Spleen (tissue), 7 donors: ENCODE measurements around the gene DAZAP1.

ENCODE experiments used
- POLR2A ChIP-seq, 3 donors: fragments of 450-650 bp; IDR thresholded peaks; one replicate each; pipeline ENCODE4 v1.5.1; 2017; ENCODE audit warnings: antibody characterized with exemption in 3 of 3, mild to moderate bottlenecking in 1 of 3
- POLR2AphosphoS5 ChIP-seq, 3 donors: sonication (generic); formaldehyde crosslinking; IDR thresholded peaks; one replicate each; pipeline ENCODE4 v1.5.1; 2017; ENCODE audit warnings: antibody characterized with exemption in 3 of 3
- TF ChIP-seq, protein P1 (sequence below), 11 experiments: fragments of 200-600 bp in 7 of 11; fragments of 450-650 bp in 4 of 11; sonication (generic) in 4 of 11; IDR thresholded peaks in 8 of 11; conservative IDR thresholded peaks in 3 of 11; 1 replicate in 7 of 11; 2 replicates in 4 of 11; pipeline versions ENCODE4 v1.4.0 to v1.8.0; 2016 to 2021; ENCODE audit warnings: antibody characterized with exemption in 11 of 11, inconsistent platforms in 4 of 11, mild to moderate bottlenecking in 1 of 11
- donor health status: DM: no; HTN: no; CAD: no; lungs with moderate emphysema.
- donor health status: DM: no; HTN: no; CAD: no.
- donor health status: DM: no; HTN: no; CAD: no.

DNA sequence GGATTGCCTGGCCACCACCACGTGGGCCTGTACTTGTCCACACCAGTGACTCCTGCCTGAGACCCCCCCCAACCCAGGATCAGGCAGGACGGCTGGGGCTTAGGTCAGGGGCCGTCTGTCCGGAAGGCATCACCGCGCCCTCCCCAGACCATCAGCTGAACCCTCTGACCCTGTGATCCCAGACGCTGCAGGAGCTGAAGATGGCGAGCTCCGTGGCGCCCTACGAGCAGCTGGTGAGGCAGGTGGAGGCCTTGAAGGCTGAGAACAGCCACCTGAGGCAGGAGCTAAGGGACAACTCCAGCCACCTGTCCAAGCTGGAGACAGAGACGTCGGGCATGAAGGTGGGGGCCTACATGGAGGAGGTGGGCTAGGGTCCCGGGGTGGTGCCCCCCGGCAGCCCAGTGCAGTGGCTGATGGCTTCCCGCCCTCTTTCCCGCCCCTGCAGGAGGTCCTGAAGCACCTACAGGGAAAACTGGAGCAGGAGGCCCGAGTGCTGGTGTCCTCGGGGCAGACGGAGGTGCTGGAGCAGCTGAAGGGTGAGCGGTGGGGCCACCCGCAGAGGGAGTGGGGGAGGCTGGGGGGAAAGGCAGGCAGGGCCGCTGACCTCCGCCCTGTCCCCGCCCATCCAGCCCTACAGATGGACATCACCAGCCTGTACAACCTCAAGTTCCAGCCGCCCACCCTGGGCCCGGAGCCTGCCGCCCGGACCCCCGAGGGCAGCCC, 45.6 kb downstream of the DAZAP1 start:
- TF ChIP-seq, protein P1, sequence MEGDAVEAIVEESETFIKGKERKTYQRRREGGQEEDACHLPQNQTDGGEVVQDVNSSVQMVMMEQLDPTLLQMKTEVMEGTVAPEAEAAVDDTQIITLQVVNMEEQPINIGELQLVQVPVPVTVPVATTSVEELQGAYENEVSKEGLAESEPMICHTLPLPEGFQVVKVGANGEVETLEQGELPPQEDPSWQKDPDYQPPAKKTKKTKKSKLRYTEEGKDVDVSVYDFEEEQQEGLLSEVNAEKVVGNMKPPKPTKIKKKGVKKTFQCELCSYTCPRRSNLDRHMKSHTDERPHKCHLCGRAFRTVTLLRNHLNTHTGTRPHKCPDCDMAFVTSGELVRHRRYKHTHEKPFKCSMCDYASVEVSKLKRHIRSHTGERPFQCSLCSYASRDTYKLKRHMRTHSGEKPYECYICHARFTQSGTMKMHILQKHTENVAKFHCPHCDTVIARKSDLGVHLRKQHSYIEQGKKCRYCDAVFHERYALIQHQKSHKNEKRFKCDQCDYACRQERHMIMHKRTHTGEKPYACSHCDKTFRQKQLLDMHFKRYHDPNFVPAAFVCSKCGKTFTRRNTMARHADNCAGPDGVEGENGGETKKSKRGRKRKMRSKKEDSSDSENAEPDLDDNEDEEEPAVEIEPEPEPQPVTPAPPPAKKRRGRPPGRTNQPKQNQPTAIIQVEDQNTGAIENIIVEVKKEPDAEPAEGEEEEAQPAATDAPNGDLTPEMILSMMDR (IDR thresholded peaks at IDR 0.05 in 8 of 11, conservative IDR thresholded peaks at IDR 0.05 in 3 of 11) = no peak
- no peak for TF ChIP-seq POLR2A (IDR thresholded peaks at IDR 0.05)
- TF ChIP-seq POLR2AphosphoS5 (IDR thresholded peaks at IDR 0.05) = no peak
